Astrocyte (in vitro differentiated cells and primary cell): ENCODE measurements around the gene IKZF2. TPM values are rescaled to one million over a fixed set of nuclear protein-coding genes. Genes with fewer than 3 reads are reported as not detected.

Experiments
- DNase-seq: peaks from one replicate; pipeline ENCODE4 v3.0.0-alpha.2; 2010; ENCODE audit warnings: low read depth
- FAIRE-seq: peaks from 2 replicates; lab custom pipeline; 2011; peaks lifted over from hg19 to GRCh38; lab: Jason Lieb, UNC
- H2AFZ ChIP-seq: 2 replicates; pipeline ENCODE4 v1.6.0; 2012; ENCODE audit warnings: low read depth, low read length, inconsistent platforms
- H3K27ac ChIP-seq: 2 replicates; pipeline ENCODE4 v1.5.1; 2011; ENCODE audit warnings: low read depth, low read length, inconsistent platforms
- H3K27me3 ChIP-seq: 2 replicates; pipeline ENCODE4 v1.6.0; 2011; ENCODE audit warnings: low read length, inconsistent platforms; ENCODE audit not compliant: insufficient read depth
- H3K36me3 ChIP-seq: 2 replicates; pipeline ENCODE4 v1.5.1; 2011; ENCODE audit warnings: low read length, inconsistent platforms; ENCODE audit not compliant: insufficient read depth
- H3K4me1 ChIP-seq: 2 replicates; pipeline ENCODE4 v1.5.1; 2011; ENCODE audit warnings: low read length, inconsistent platforms; ENCODE audit not compliant: insufficient read depth
- H3K4me2 ChIP-seq: 2 replicates; pipeline ENCODE4 v1.6.0; 2012; ENCODE audit warnings: low read length, inconsistent platforms
- H3K4me3 ChIP-seq: 2 replicates; pipeline ENCODE4 v1.5.1; 2011; ENCODE audit warnings: low read depth, mild to moderate bottlenecking, low read length, inconsistent platforms; ENCODE audit not compliant: insufficient read depth
- H3K79me2 ChIP-seq: 2 replicates; pipeline ENCODE4 v1.6.0; 2012; ENCODE audit warnings: mild to moderate bottlenecking, low read length, inconsistent platforms; ENCODE audit not compliant: insufficient read depth
- H3K9ac ChIP-seq: 2 replicates; pipeline ENCODE4 v1.6.0; 2012; ENCODE audit warnings: mild to moderate bottlenecking, low read length, inconsistent platforms
- H3K9me3 ChIP-seq: 2 replicates; pipeline ENCODE4 v1.5.1; 2012; ENCODE audit warnings: low read depth, mild to moderate bottlenecking, low read length, inconsistent platforms; ENCODE audit not compliant: insufficient read depth
- H4K20me1 ChIP-seq: 2 replicates; pipeline ENCODE4 v1.6.0; 2012; ENCODE audit warnings: low read length, inconsistent platforms; ENCODE audit not compliant: insufficient read depth
- H3K27ac Mint-ChIP-seq: one replicate; pipeline ENCODE4 v1.8.0; 2021; ENCODE audit warnings: mild to moderate bottlenecking, mixed read lengths; ENCODE audit not compliant: unreplicated experiment
- H3K27me3 Mint-ChIP-seq: one replicate; pipeline ENCODE4 v1.8.0; 2021; ENCODE audit warnings: low read depth, mixed read lengths; ENCODE audit not compliant: unreplicated experiment
- H3K36me3 Mint-ChIP-seq: one replicate; pipeline ENCODE4 v1.8.0; 2021; ENCODE audit warnings: low read depth, mixed read lengths; ENCODE audit not compliant: unreplicated experiment
- H3K4me1 Mint-ChIP-seq: one replicate; pipeline ENCODE4 v1.8.0; 2021; ENCODE audit warnings: low read depth, mixed read lengths; ENCODE audit not compliant: unreplicated experiment
- H3K4me3 Mint-ChIP-seq: one replicate; pipeline ENCODE4 v1.8.0; 2021; ENCODE audit warnings: mild to moderate bottlenecking, moderate library complexity, mixed read lengths; ENCODE audit not compliant: unreplicated experiment
- H3K9me3 Mint-ChIP-seq: one replicate; pipeline ENCODE4 v1.8.0; 2021; ENCODE audit warnings: mild to moderate bottlenecking, mixed read lengths; ENCODE audit not compliant: unreplicated experiment
- EZH2 ChIP-seq: IDR thresholded peaks from 2 replicates; pipeline ENCODE4 v1.6.1; 2012; ENCODE audit warnings: mild to moderate bottlenecking, low read length, inconsistent platforms; ENCODE audit not compliant: insufficient read depth
- total RNA-seq: library from RNA; stranded (reverse); gene quantifications from 2 replicates; pipeline ENCODE4 v1.2.1, GENCODE V29; 2021
- TF ChIP-seq, protein P1 (sequence below): IDR thresholded peaks from 2 replicates; pipeline ENCODE4 v1.5.1; 2011; ENCODE audit warnings: low read depth, mild to moderate bottlenecking, inconsistent platforms, low read length, moderate library complexity; ENCODE audit not compliant: insufficient read depth

The IKZF2 gene
- total RNA-seq, 1 donor from 2014 or later = 15.5 TPM

DNA sequence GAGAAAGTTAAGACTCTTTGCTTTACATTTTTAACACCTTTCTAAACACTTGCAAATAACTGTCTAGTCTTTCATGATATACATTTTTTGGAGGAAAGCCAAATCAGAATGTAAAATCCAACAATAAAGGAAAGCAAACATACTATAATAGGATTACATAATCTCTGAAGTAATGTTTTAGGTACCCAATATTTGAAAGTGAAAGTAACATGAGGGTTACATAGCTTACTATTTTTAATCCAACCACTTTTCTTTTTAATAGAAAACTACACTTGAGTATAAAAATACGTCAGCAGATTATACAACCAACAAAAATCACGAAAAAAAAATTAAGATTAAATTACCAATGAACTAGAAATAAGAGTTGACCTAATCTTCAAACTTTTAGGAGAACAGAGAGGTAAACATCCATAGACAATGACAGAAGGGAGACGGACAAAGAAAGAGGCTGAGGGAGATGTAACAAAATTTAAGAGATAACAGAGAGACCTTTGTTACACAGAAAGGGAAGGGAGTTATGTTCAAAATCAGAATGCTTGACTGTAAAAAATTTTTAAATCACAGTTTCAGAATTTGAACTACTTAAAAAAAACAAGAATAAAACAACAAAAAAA is 150.0 kb downstream of the IKZF2 start:
- H3K4me3 ChIP-seq = no peak overlapping the region
- H3K4me1 ChIP-seq = no peaks in the 10 kb centered on the region
- H3K36me3 ChIP-seq = no peaks in the 10 kb centered on the region
- H3K4me3 Mint-ChIP-seq = no peak overlapping the region
- no peaks in the 10 kb centered on the region for H3K79me2 ChIP-seq
- H3K27me3 Mint-ChIP-seq = no peaks in the 10 kb centered on the region
- H3K9me3 Mint-ChIP-seq = no peaks in the 10 kb centered on the region
- FAIRE-seq = no peak
- no peaks in the 10 kb centered on the region for H3K4me1 Mint-ChIP-seq
- H3K9ac ChIP-seq = no peak overlapping the region
- no peaks in the 10 kb centered on the region for H3K9me3 ChIP-seq
- TF ChIP-seq EZH2 = no peak
- TF ChIP-seq, protein P1, sequence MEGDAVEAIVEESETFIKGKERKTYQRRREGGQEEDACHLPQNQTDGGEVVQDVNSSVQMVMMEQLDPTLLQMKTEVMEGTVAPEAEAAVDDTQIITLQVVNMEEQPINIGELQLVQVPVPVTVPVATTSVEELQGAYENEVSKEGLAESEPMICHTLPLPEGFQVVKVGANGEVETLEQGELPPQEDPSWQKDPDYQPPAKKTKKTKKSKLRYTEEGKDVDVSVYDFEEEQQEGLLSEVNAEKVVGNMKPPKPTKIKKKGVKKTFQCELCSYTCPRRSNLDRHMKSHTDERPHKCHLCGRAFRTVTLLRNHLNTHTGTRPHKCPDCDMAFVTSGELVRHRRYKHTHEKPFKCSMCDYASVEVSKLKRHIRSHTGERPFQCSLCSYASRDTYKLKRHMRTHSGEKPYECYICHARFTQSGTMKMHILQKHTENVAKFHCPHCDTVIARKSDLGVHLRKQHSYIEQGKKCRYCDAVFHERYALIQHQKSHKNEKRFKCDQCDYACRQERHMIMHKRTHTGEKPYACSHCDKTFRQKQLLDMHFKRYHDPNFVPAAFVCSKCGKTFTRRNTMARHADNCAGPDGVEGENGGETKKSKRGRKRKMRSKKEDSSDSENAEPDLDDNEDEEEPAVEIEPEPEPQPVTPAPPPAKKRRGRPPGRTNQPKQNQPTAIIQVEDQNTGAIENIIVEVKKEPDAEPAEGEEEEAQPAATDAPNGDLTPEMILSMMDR = no peak
- peaks cover 2% of the 10 kb centered on the region for H3K36me3 Mint-ChIP-seq
- H4K20me1 ChIP-seq = no peaks in the 10 kb centered on the region
- H3K27me3 ChIP-seq = no peaks in the 10 kb centered on the region
- H3K4me2 ChIP-seq = no peak overlapping the region
- DNase-seq = no peak
- no peak overlapping the region for H3K27ac Mint-ChIP-seq
- H2AFZ ChIP-seq = no peak overlapping the region
- no peak overlapping the region for H3K27ac ChIP-seq

DNA sequence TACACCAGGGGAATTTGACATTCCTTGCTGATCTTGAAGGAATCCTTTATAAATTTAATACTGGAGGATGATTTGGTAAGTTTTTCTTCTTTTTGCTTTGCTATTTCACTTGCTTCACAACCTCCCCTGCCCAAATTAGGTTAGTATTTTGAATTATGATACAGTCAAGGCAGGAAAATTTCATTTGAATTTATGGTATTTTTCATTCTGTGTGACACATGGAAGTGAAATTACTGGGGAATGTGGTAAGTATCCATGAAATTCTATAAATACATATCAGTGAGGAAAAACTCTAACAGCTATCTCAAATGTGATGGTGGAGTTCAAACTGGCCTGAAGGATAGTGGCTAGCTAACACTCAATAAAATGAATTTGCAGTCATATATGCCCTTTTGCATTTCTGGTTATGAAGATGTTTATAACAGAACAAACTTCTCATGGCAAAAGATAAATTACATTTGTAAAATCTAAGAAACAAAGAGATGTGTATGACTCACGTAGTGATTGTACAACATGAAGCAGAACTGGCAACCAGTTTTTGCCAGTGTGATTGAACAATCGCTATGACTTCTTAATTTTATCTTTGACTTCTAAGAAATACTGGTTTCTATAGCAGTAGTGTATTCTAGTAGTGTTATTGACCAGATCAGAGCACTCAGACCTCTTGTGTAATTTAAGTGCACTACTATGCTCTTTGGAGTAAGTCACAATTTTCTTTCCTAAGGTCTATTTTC is 152.6 kb downstream of the IKZF2 start:
- Mint-ChIP-seq H3K9me3 (no peaks in the 10 kb centered on the region), H3K27ac (no peak overlapping the region), H3K4me1 (peaks cover 2% of the 10 kb centered on the region), H3K36me3 (no peaks in the 10 kb centered on the region), H3K4me3 (no peak overlapping the region), H3K27me3 (no peaks in the 10 kb centered on the region)
- H3K4me2 ChIP-seq = no peak overlapping the region
- DNase-seq = peak; percentile 18
- H3K27me3 ChIP-seq = no peaks in the 10 kb centered on the region
- no peaks in the 10 kb centered on the region for H4K20me1 ChIP-seq
- no peak overlapping the region for H3K4me3 ChIP-seq
- no peaks in the 10 kb centered on the region for H3K79me2 ChIP-seq
- H3K9me3 ChIP-seq = no peaks in the 10 kb centered on the region
- H3K36me3 ChIP-seq = no peaks in the 10 kb centered on the region
- H3K27ac ChIP-seq = no peak overlapping the region
- no peaks in the 10 kb centered on the region for H3K4me1 ChIP-seq
- peak; percentile 29 for FAIRE-seq
- TF ChIP-seq, protein P1 = no peak
- TF ChIP-seq EZH2 = no peak
- H3K9ac ChIP-seq = no peak overlapping the region
- H2AFZ ChIP-seq = no peak overlapping the region
